H1 (cell line): ENCODE measurements around the gene POU6F2. TPM values are rescaled to one million over a fixed set of nuclear protein-coding genes. Genes with fewer than 3 reads are reported as not detected.

Source experiments
- CTCF ChIA-PET: fragments of 300-600 bp; sonication (Branson Sonifier 250); formaldehyde crosslinking; loops from one replicate; lab custom pipeline; 2021; ENCODE audit not compliant: partially characterized antibody; lab: Charles Lee
- POLR2A ChIA-PET: fragments of 300-600 bp; sonication (Branson Sonifier 250); formaldehyde crosslinking; loops from one replicate; lab custom pipeline; 2021; ENCODE audit warnings: inconsistent platforms; ENCODE audit not compliant: partially characterized antibody; lab: Charles Lee
- DNase-seq, 2 experiments: peaks; one replicate each; pipeline versions ENCODE4 v3.0.0 to v3.0.0-alpha.2; 2010 to 2022; ENCODE audit warnings: low spot score in 2 of 2, low read depth in 1 of 2, mixed read lengths in 1 of 2
- FAIRE-seq: peaks from 2 replicates; lab custom pipeline; 2011; peaks lifted over from hg19 to GRCh38; lab: Jason Lieb, UNC
- H2AFZ ChIP-seq: 2 replicates; pipeline ENCODE4 v1.8.1; 2012; ENCODE audit warnings: low read length, inconsistent platforms
- H2AK5ac ChIP-seq: 2 replicates; pipeline ENCODE4 v1.6.1; 2013; ENCODE audit warnings: low read depth, low read length
- H2BK120ac ChIP-seq: replicated peaks from 2 replicates; pipeline ENCODE3; 2013; ENCODE audit warnings: low read depth, low read length, inconsistent platforms
- H2BK12ac ChIP-seq: 2 replicates; pipeline ENCODE4 v1.6.1; 2013; ENCODE audit warnings: low read depth, low read length
- H2BK15ac ChIP-seq: 2 replicates; pipeline ENCODE4 v1.6.1; 2013; ENCODE audit warnings: low read length
- H2BK20ac ChIP-seq: 2 replicates; pipeline ENCODE4 v1.6.1; 2013; ENCODE audit warnings: low read length
- H2BK5ac ChIP-seq: 2 replicates; pipeline ENCODE4 v1.6.1; 2013; ENCODE audit warnings: low read depth, low read length
- H3K14ac ChIP-seq: 2 replicates; pipeline ENCODE4 v1.6.1; 2013; ENCODE audit warnings: inconsistent platforms; ENCODE audit not compliant: insufficient read length
- H3K18ac ChIP-seq: 2 replicates; pipeline ENCODE4 v1.6.1; 2013; ENCODE audit warnings: low read length; ENCODE audit errors: extremely low read depth
- H3K23ac ChIP-seq: 2 replicates; pipeline ENCODE4 v1.6.1; 2013; ENCODE audit warnings: inconsistent platforms; ENCODE audit not compliant: insufficient read length
- H3K23me2 ChIP-seq: 2 replicates; pipeline ENCODE4 v1.6.1; 2013; ENCODE audit warnings: low read depth, low read length
- H3K27ac ChIP-seq: 2 replicates; pipeline ENCODE4 v1.6.1; 2011; ENCODE audit warnings: low read depth, low read length, inconsistent platforms
- H3K27me3 ChIP-seq, 4 experiments: replicated peaks in 1 of 4; 1 replicate in 1 of 4; 2 replicates in 3 of 4; pipeline versions ENCODE4 v1.6.1 to v1.8.1; 2011 to 2013; ENCODE audit warnings: low read length in 3 of 4, mild to moderate bottlenecking in 3 of 4, inconsistent platforms in 2 of 4, mixed read lengths in 2 of 4, moderate library complexity in 1 of 4; ENCODE audit not compliant: control insufficient read depth in 3 of 4, insufficient read depth in 3 of 4; ENCODE audit errors: extremely low read depth in 1 of 4
- H3K36me3 ChIP-seq, 4 experiments: 2 replicates each; pipeline versions ENCODE4 v1.6.1 to v1.8.1; 2011 to 2013; ENCODE audit warnings: mild to moderate bottlenecking in 4 of 4, low read length in 3 of 4, moderate library complexity in 2 of 4, control low read depth in 1 of 4, inconsistent platforms in 1 of 4; ENCODE audit not compliant: insufficient read depth in 4 of 4, control insufficient read depth in 2 of 4
- H3K4ac ChIP-seq: replicated peaks from 2 replicates; pipeline ENCODE3; 2013; ENCODE audit warnings: low read length, low read depth, mixed read lengths, inconsistent platforms; ENCODE audit not compliant: insufficient read length
- H3K4me1 ChIP-seq, 4 experiments: replicated peaks in 1 of 4; 1 replicate in 1 of 4; 2 replicates in 3 of 4; pipeline versions ENCODE4 v1.6.1 to v1.8.1; 2011 to 2013; ENCODE audit warnings: low read length in 3 of 4, inconsistent platforms in 2 of 4, mixed read lengths in 1 of 4; ENCODE audit not compliant: insufficient read depth in 4 of 4, control insufficient read depth in 3 of 4
- H3K4me2 ChIP-seq, 2 experiments: 2 replicates each; pipeline versions ENCODE4 v1.6.1 to v1.8.1; 2011 to 2013; ENCODE audit warnings: low read depth in 2 of 2, low read length in 2 of 2, control low read depth in 1 of 2, inconsistent platforms in 1 of 2, mild to moderate bottlenecking in 1 of 2; ENCODE audit not compliant: insufficient read depth in 1 of 2
- H3K4me3 ChIP-seq, 4 experiments: fragments of 200-600, 300-600 bp in 1 of 4; sonication (generic), shearing (Covaris generic), sonication (Bioruptor Twin) in 1 of 4; 2 replicates each; pipeline versions ENCODE4 v1.5.1 to v1.8.1; 2011 to 2016; ENCODE audit warnings: low read length in 4 of 4, low read depth in 3 of 4, control low read depth in 2 of 4, inconsistent platforms in 2 of 4, mild to moderate bottlenecking in 2 of 4, mixed read lengths in 1 of 4, moderate library complexity in 1 of 4; ENCODE audit not compliant: insufficient read depth in 2 of 4; ENCODE audit errors: extremely low read depth in 1 of 4
- H3K56ac ChIP-seq: replicated peaks from 2 replicates; pipeline ENCODE3; 2013; ENCODE audit warnings: low read depth, mild to moderate bottlenecking, mixed read lengths, low read length, inconsistent platforms; ENCODE audit not compliant: insufficient read length
- H3K79me1 ChIP-seq: 2 replicates; pipeline ENCODE4 v1.6.1; 2013; ENCODE audit warnings: low read depth, low read length, control low read depth
- H3K79me2 ChIP-seq, 2 experiments: 2 replicates each; pipeline versions ENCODE4 v1.6.1 to v1.8.1; 2012 to 2013; ENCODE audit warnings: low read length in 2 of 2, mild to moderate bottlenecking in 2 of 2, inconsistent platforms in 1 of 2; ENCODE audit not compliant: insufficient read depth in 2 of 2, control insufficient read depth in 1 of 2
- H3K9ac ChIP-seq, 4 experiments: replicated peaks in 1 of 4; 1 replicate in 1 of 4; 2 replicates in 3 of 4; pipeline versions ENCODE4 v1.6.1 to v1.8.1; 2011 to 2013; ENCODE audit warnings: low read depth in 3 of 4, low read length in 3 of 4, control low read depth in 2 of 4, mild to moderate bottlenecking in 2 of 4, moderate library complexity in 2 of 4, inconsistent platforms in 1 of 4; ENCODE audit errors: extremely low read depth in 1 of 4
- H3K9me3 ChIP-seq, 2 experiments: 2 replicates each; pipeline versions ENCODE4 v1.6.1 to v1.8.1; 2012 to 2013; ENCODE audit warnings: mild to moderate bottlenecking in 2 of 2, moderate library complexity in 2 of 2, control low read depth in 1 of 2, inconsistent platforms in 1 of 2, low read depth in 1 of 2, low read length in 1 of 2, mixed read lengths in 1 of 2; ENCODE audit not compliant: insufficient read depth in 2 of 2
- H4K20me1 ChIP-seq, 2 experiments: replicated peaks in 1 of 2; 2 replicates each; pipeline versions ENCODE3 to v1.8.1; 2011 to 2013; ENCODE audit warnings: inconsistent platforms in 2 of 2, low read length in 2 of 2, mild to moderate bottlenecking in 1 of 2; ENCODE audit not compliant: insufficient read depth in 2 of 2, control insufficient read depth in 1 of 2
- H4K5ac ChIP-seq: 2 replicates; pipeline ENCODE4 v1.6.1; 2013; ENCODE audit warnings: low read length, low read depth, mixed read lengths, inconsistent platforms; ENCODE audit not compliant: insufficient read length
- H4K8ac ChIP-seq: 2 replicates; pipeline ENCODE4 v1.8.0; 2013; ENCODE audit warnings: mild to moderate bottlenecking, moderate library complexity, low read length, inconsistent platforms; ENCODE audit not compliant: insufficient read depth; ENCODE audit errors: extremely low read depth
- H4K91ac ChIP-seq: replicated peaks from 2 replicates; pipeline ENCODE3; 2013; ENCODE audit warnings: low read length, mixed read lengths, inconsistent platforms; ENCODE audit not compliant: insufficient read length
- CBX5 ChIP-seq: fragments of 300-800, 300-1000 bp; sonication (generic); IDR thresholded peaks from 2 replicates; pipeline ENCODE4 v1.7.1; 2016; ENCODE audit warnings: antibody characterized with exemption, low read length, low read depth
- CREB1 ChIP-seq: IDR thresholded peaks from 2 replicates; pipeline ENCODE4 v1.6.1; 2012; ENCODE audit warnings: inconsistent platforms
- EGR1 ChIP-seq: IDR thresholded peaks from 2 replicates; pipeline ENCODE4 v1.6.1; 2011; ENCODE audit warnings: low read depth, low read length, borderline replicate concordance
- HDAC2 ChIP-seq, 2 experiments: fragments of 300-600 bp in 1 of 2; sonication (generic) in 1 of 2; IDR thresholded peaks; 2 replicates each; pipeline ENCODE4 v1.6.1; 2011 to 2012; ENCODE audit warnings: low read depth in 2 of 2, low read length in 2 of 2, mild to moderate bottlenecking in 2 of 2, moderate library complexity in 2 of 2, borderline replicate concordance in 1 of 2, inconsistent platforms in 1 of 2
- JUND ChIP-seq: IDR thresholded peaks from 2 replicates; pipeline ENCODE4 v1.6.1; 2011; ENCODE audit warnings: mild to moderate bottlenecking, improper control_type of control experiment, low read length
- KDM1A ChIP-seq: fragments of 200-600, 300-600 bp; sonication (generic); IDR thresholded peaks from 2 replicates; pipeline ENCODE4 v1.7.1; 2016; ENCODE audit warnings: mild to moderate bottlenecking, low read length, borderline replicate concordance
- MAX ChIP-seq: IDR thresholded peaks from 2 replicates; pipeline ENCODE4 v1.6.1; 2012; ENCODE audit warnings: inconsistent platforms
- PHF8 ChIP-seq: fragments of 200-600 bp; sonication (generic); conservative IDR thresholded peaks from 2 replicates; pipeline ENCODE4 v1.7.1; 2012; ENCODE audit warnings: low read depth, mild to moderate bottlenecking, inconsistent platforms, low read length, moderate library complexity
- POLR2A ChIP-seq, 2 experiments: IDR thresholded peaks; 1 replicate in 1 of 2; 2 replicates in 1 of 2; pipeline ENCODE4 v1.6.1; 2011; ENCODE audit warnings: low read depth in 2 of 2, low read length in 2 of 2, mild to moderate bottlenecking in 2 of 2; ENCODE audit errors: control extremely low read depth in 1 of 2
- POLR2AphosphoS5 ChIP-seq: IDR thresholded peaks from 2 replicates; pipeline ENCODE4 v1.6.1; 2011; ENCODE audit warnings: low read depth, low read length
- POU5F1 ChIP-seq: IDR thresholded peaks from 2 replicates; pipeline ENCODE4 v1.6.1; 2011; ENCODE audit warnings: low read depth, mild to moderate bottlenecking, low read length, moderate library complexity
- SP1 ChIP-seq: IDR thresholded peaks from 2 replicates; pipeline ENCODE4 v1.6.1; 2011; ENCODE audit warnings: low read depth, low read length
- TAF1 ChIP-seq: IDR thresholded peaks from 2 replicates; pipeline ENCODE4 v1.6.1; 2011; ENCODE audit warnings: mild to moderate bottlenecking, low read depth, low read length
- TCF12 ChIP-seq: IDR thresholded peaks from 2 replicates; pipeline ENCODE4 v1.6.1; 2011; ENCODE audit warnings: low read depth, mild to moderate bottlenecking, low read length
- TEAD4 ChIP-seq: IDR thresholded peaks from 2 replicates; pipeline ENCODE4 v1.6.1; 2012; ENCODE audit warnings: low read depth, low read length, inconsistent platforms, mixed read lengths
- WGBS, 2 experiments: shearing (Covaris generic) in 1 of 2; methylation state at CpG; one replicate each; pipeline versions ENCODE4 v1.1.6 to v1.1.7; 2013 to 2015; ENCODE audit warnings: low lambda C conversion rate in 2 of 2, mixed read lengths in 2 of 2, inconsistent platforms in 1 of 2, low coverage in 1 of 2, missing lambda C conversion rate in 1 of 2; ENCODE audit not compliant: insufficient replicate concordance in 2 of 2, insufficient coverage in 1 of 2, insufficient read length in 1 of 2; ENCODE audit errors: extremely low coverage in 1 of 2, missing lambda C conversion rate in 1 of 2; 5-methylcytosine and 5-hydroxymethylcytosine counted together
- polyA plus RNA-seq, 7 experiments: library from polyadenylated mRNA; depleted of rRNA in 3 of 7; stranded (reverse) in 5 of 7; unstranded in 2 of 7; fragments of >200 nt in 5 of 7; fragments of 200-250 nt in 2 of 7; gene quantifications; 1 replicate in 5 of 7; 2 replicates in 1 of 7; 4 replicates in 1 of 7; pipeline versions ENCODE4 v1.2.1 to v1.2.3, GENCODE V29; 2011 to 2013; ENCODE audit warnings: missing spikeins in 2 of 7, mixed read lengths in 2 of 7
- total RNA-seq: library from RNA; stranded (reverse); fragmentation: NEBNext Ultra II Directional; extraction: Animal tissue kit (Norgen Biotek cat#: 25700); gene quantifications from 2 replicates; pipeline ENCODE4 v1.2.1, GENCODE V29; 2021
- TF ChIP-seq, protein P1 (sequence below): IDR thresholded peaks from 2 replicates; pipeline ENCODE4 v1.6.1; 2011; ENCODE audit warnings: low read depth, mild to moderate bottlenecking, low read length; ENCODE audit not compliant: insufficient read depth

Gene POU6F2
- total and polyA plus RNA-seq, 2 of the 8 experiments (the other 6 are each of a cell fraction or from before 2014, with no cell fraction given) = 1.1 to 2.0 TPM

DNA sequence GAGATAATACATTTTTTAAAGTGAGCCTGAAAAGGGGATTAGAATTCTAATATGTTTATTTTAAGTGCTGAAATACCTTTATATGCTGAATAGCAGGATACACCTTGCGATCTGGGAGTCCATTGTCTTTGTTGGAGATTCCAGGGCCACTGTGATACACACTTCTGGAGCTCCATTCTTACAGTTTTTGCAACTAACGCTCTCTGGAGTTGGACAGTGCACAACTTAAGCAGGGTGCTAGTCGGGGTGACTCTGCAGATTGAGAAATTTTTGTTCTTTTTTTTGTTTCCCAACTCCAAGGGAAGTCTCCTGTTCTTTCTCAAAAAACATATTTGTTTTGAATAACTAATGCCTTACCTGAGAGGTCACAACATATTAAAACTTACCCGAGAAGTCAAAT lies 23.7 kb upstream of the POU6F2 start:
- no peak overlapping the region for H3K4ac ChIP-seq
- H3K18ac ChIP-seq = no peak overlapping the region
- H2AFZ ChIP-seq = no peak overlapping the region
- H3K4me2 ChIP-seq = no peak overlapping the region
- H3K14ac ChIP-seq = no peak overlapping the region
- no peaks in the 10 kb centered on the region for H3K79me2 ChIP-seq
- no peaks in the 10 kb centered on the region for H3K27me3 ChIP-seq
- H2BK20ac ChIP-seq = no peak overlapping the region
- POLR2A ChIA-PET = no interaction called here
- H3K4me3 ChIP-seq = no peak overlapping the region
- no peak overlapping the region for H4K5ac ChIP-seq
- H2AK5ac ChIP-seq = no peak overlapping the region
- no peaks in the 10 kb centered on the region for H3K4me1 ChIP-seq
- no peaks in the 10 kb centered on the region for H3K23me2 ChIP-seq
- H3K36me3 ChIP-seq = no peaks in the 10 kb centered on the region
- H4K20me1 ChIP-seq = no peaks in the 10 kb centered on the region
- no peak overlapping the region for H2BK15ac ChIP-seq
- no peak overlapping the region for H4K91ac ChIP-seq
- no peak overlapping the region for H4K8ac ChIP-seq
- CTCF ChIA-PET = interaction anchor here (0.6 to 1.2 kb wide), 4 partner anchors 24 to 404 kb away, joined by 3 to 4 read pairs (median 3); no protein-coding TSS in a partner anchor
- H2BK120ac ChIP-seq = no peak overlapping the region
- H3K56ac ChIP-seq = no peak overlapping the region
- no peak for FAIRE-seq
- no peak overlapping the region for H2BK5ac ChIP-seq
- H3K9ac ChIP-seq = no peak overlapping the region
- 77% methylated on average over 4 of the region's 4 CpGs; no CpG with 5 or more reads in 1 of the 2 experiments for WGBS, 2 experiments
- H2BK12ac ChIP-seq = no peak overlapping the region
- H3K27ac ChIP-seq = no peak overlapping the region
- H3K23ac ChIP-seq = no peak overlapping the region
- no peaks in the 10 kb centered on the region for H3K79me1 ChIP-seq
- no peaks in the 10 kb centered on the region; a peak in 1 of 4 replicates for H3K9me3 ChIP-seq
- no peak for DNase-seq
- TF ChIP-seq TEAD4 (no peak), POU5F1 (no peak), EGR1 (no peak), POLR2AphosphoS5 (no peak), TAF1 (no peak), SP1 (no peak), JUND (no peak), HDAC2 (IDR thresholded peaks at IDR 0.05; ENCODE audit: borderline replicate concordance in 1 of 2, low read depth in 2 of 2, low read length in 2 of 2) (no peak), CBX5 (no peak), PHF8 (no peak), POLR2A (IDR thresholded peaks at IDR 0.05; ENCODE audit: control extremely low read depth in 1 of 2, low read depth in 2 of 2, low read length in 2 of 2) (no peak), TCF12 (no peak), KDM1A (no peak), CREB1 (no peak), MAX (no peak)
- TF ChIP-seq, protein P1, sequence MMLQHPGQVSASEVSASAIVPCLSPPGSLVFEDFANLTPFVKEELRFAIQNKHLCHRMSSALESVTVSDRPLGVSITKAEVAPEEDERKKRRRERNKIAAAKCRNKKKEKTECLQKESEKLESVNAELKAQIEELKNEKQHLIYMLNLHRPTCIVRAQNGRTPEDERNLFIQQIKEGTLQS = no peak
